Measurements from ENCODE around the gene IQCN.

DNA sequence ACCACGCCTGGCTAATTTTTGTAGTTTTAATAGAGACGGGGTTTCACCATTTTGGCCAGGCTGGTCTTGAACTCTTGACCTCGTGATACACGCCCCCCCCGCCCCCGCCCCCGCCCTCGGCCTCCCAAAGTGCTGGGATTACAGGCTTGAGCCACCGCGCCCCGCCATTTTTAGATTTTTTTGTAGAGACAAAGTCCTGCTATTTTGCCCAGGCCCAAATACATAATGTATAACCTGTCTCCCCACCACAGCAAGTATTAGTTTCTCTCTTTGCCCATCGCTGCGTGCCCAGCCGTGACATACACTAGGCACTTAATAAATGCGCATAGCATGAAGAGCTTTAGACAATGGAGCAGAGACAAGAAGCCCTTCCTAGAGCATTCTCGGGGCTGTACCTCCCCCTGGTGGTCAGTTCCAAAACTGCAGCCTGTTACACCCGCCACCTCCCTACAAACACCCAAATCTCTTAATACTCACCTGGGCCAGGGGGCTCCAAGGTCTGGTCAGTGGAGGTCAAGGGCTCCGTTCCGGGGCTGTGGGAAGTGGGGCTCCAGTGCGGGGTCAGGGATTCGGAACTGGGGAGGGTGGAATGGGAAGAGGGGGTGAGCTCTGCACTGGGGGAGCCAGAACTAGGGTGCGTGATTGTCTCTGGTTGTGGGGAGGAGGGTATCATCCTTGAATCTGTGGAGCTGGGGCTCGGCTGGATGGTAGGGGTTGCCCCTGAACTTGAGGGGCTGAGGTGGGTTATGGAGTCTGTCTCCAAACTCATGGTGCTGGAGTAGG, 22.5 kb downstream of the IQCN start:
- TF ChIP-seq, protein P1, sequence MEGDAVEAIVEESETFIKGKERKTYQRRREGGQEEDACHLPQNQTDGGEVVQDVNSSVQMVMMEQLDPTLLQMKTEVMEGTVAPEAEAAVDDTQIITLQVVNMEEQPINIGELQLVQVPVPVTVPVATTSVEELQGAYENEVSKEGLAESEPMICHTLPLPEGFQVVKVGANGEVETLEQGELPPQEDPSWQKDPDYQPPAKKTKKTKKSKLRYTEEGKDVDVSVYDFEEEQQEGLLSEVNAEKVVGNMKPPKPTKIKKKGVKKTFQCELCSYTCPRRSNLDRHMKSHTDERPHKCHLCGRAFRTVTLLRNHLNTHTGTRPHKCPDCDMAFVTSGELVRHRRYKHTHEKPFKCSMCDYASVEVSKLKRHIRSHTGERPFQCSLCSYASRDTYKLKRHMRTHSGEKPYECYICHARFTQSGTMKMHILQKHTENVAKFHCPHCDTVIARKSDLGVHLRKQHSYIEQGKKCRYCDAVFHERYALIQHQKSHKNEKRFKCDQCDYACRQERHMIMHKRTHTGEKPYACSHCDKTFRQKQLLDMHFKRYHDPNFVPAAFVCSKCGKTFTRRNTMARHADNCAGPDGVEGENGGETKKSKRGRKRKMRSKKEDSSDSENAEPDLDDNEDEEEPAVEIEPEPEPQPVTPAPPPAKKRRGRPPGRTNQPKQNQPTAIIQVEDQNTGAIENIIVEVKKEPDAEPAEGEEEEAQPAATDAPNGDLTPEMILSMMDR (IDR thresholded peaks at IDR 0.05 in 4 of 5, conservative IDR thresholded peaks at IDR 0.05 in 1 of 5), result peak; percentile 94 to 98 (median 97)
- no peak for TF ChIP-seq POLR2A (IDR thresholded peaks at IDR 0.05)

Data from gastrocnemius medialis (tissue), 4 donors.